PC-9 (cell line): ENCODE results near the gene HEATR5A. TPM values are rescaled to one million over a fixed set of nuclear protein-coding genes. Genes with fewer than 3 reads are reported as not detected.
"Not testable (repeated sequence)": the region's sequence is repeated elsewhere in the genome, so short reads cannot be mapped to it uniquely, and the experiment has no call there.

Source experiments
- BruUV-seq: library from RNA; stranded (reverse); fragments of 400-500 nt; replicated peaks from 2 replicates; lab custom pipeline; 2021; lab: Mats Ljungman, UMichigan
- CTCF ChIA-PET: fragments of 300-600 bp; sonication (Branson Sonifier 250); formaldehyde crosslinking; loops from one replicate; lab custom pipeline; 2022; ENCODE audit warnings: antibody characterized with exemption; lab: Charles Lee
- POLR2A ChIA-PET: fragments of 300-600 bp; sonication (Branson Sonifier 250); formaldehyde crosslinking; loops from one replicate; lab custom pipeline; 2022; ENCODE audit warnings: antibody characterized with exemption; ENCODE audit not compliant: unreplicated experiment; lab: Charles Lee
- DNase-seq, 2 experiments: peaks; one replicate each; pipeline versions ENCODE4 v3.0.0 to v3.0.0-alpha.2; 2015 to 2022; ENCODE audit warnings: mixed read lengths in 1 of 2
- H2AFZ ChIP-seq: fragments of 200-600 bp; sonication (generic); 2 replicates; pipeline ENCODE4 v1.8.1; 2017; ENCODE audit warnings: antibody characterized with exemption
- H3F3A ChIP-seq: fragments of 200-600 bp; sonication (generic); 2 replicates; pipeline ENCODE4 v1.8.1; 2017; ENCODE audit warnings: antibody characterized with exemption, mild to moderate bottlenecking, low read depth; ENCODE audit not compliant: insufficient read depth
- H3K27ac ChIP-seq: fragments of 200-600 bp; sonication (generic); 2 replicates; pipeline ENCODE4 v1.6.1; 2016; ENCODE audit warnings: mixed run types
- H3K27me3 ChIP-seq: fragments of 200-600 bp; sonication (generic); 2 replicates; pipeline ENCODE4 v1.6.1; 2016; ENCODE audit warnings: low read depth, mixed run types; ENCODE audit not compliant: insufficient read depth
- H3K36me3 ChIP-seq: fragments of 200-600 bp; sonication (generic); 2 replicates; pipeline ENCODE4 v1.6.1; 2016; ENCODE audit warnings: low read depth, mixed run types
- H3K4me1 ChIP-seq: fragments of 200-600 bp; sonication (generic); replicated peaks from 2 replicates; pipeline ENCODE4 v1.6.1; 2016; ENCODE audit warnings: mixed run types; ENCODE audit not compliant: insufficient read depth
- H3K4me2 ChIP-seq: fragments of 200-600 bp; sonication (generic); 2 replicates; pipeline ENCODE4 v1.6.1; 2017; ENCODE audit warnings: mixed run types
- H3K4me3 ChIP-seq: fragments of 200-600 bp; sonication (generic); 2 replicates; pipeline ENCODE4 v1.6.1; 2016; ENCODE audit warnings: mixed run types
- H3K79me2 ChIP-seq: fragments of 200-600 bp; sonication (generic); 2 replicates; pipeline ENCODE4 v1.6.1; 2017; ENCODE audit warnings: low read depth, mixed run types
- H3K9me2 ChIP-seq: fragments of 200-600 bp; sonication (generic); 2 replicates; pipeline ENCODE4 v1.8.1; 2017; ENCODE audit warnings: mild to moderate bottlenecking; ENCODE audit not compliant: insufficient read depth
- H3K9me3 ChIP-seq: fragments of 200-600 bp; sonication (generic); 2 replicates; pipeline ENCODE4 v1.8.1; 2016; ENCODE audit warnings: low read depth; ENCODE audit not compliant: insufficient read depth
- H4K20me1 ChIP-seq: fragments of 200-600 bp; sonication (generic); 2 replicates; pipeline ENCODE4 v1.8.1; 2017; ENCODE audit not compliant: insufficient read depth
- CTCF ChIP-seq: fragments of 200-600 bp; sonication (generic); conservative IDR thresholded peaks from 2 replicates; pipeline ENCODE4 v1.6.1; 2017; ENCODE audit warnings: mixed run types, antibody characterized with exemption, mild to moderate bottlenecking, moderate library complexity
- EZH2 ChIP-seq: fragments of 200-600 bp; sonication (generic); IDR thresholded peaks from 2 replicates; pipeline ENCODE4 v1.8.0; 2017; ENCODE audit warnings: antibody characterized with exemption, low read depth
- intact Hi-C: fragments of 100-400 bp; cut with micrococcal nuclease; formaldehyde crosslinking; loops from one replicate; pipeline ENCODE4 v1.10.0; 2022; ENCODE audit not compliant: unreplicated experiment
- total RNA-seq: library from RNA; stranded (reverse); gene quantifications from 2 replicates; pipeline ENCODE4 v1.2.3, GENCODE V29; 2021

The HEATR5A gene
- total RNA-seq, 1 experiment from 2014 or later = 25.7 TPM

- ChIA-PET POLR2A (no interaction called here), CTCF (no interaction called here)
- Histone ChIP-seq H4K20me1 (no peaks in the 10 kb centered on the region), H3K9me2 (no peaks in the 10 kb centered on the region), H2AFZ (no peak overlapping the region), H3K27ac (no peak overlapping the region), H3K4me3 (no peak overlapping the region), H3K36me3 (no peaks in the 10 kb centered on the region), H3K9me3 (peaks cover 3% of the 10 kb centered on the region; the same call in 1 of the 2 replicates), H3K27me3 (no peaks in the 10 kb centered on the region), H3K4me1 (no peaks in the 10 kb centered on the region), H3F3A (no peaks in the 10 kb centered on the region), H3K4me2 (no peak overlapping the region), H3K79me2 (no peaks in the 10 kb centered on the region)
- intact Hi-C loops = no loop called here
- no TSS peak for BruUV-seq
- DNase-seq = no peak
- TF ChIP-seq EZH2 = no peak
- TF ChIP-seq CTCF = no peak
Observed at GRCh38 chr14:31280132-31280870, 140.0 kb downstream of the HEATR5A start.

GRCh38 chr14:31278883-31279282, 141.5 kb downstream of the HEATR5A start:
- Histone ChIP-seq H3K27me3 (no peaks in the 10 kb centered on the region), H3K4me1 (no peaks in the 10 kb centered on the region), H3K4me2 (no peak overlapping the region), H2AFZ (no peak overlapping the region), H3K9me3 (peaks cover 3% of the 10 kb centered on the region; the same call in 1 of the 2 replicates), H4K20me1 (no peaks in the 10 kb centered on the region), H3K79me2 (no peaks in the 10 kb centered on the region), H3K9me2 (no peaks in the 10 kb centered on the region), H3K4me3 (no peak overlapping the region), H3F3A (no peaks in the 10 kb centered on the region), H3K27ac (no peak overlapping the region), H3K36me3 (no peaks in the 10 kb centered on the region)
- TF ChIP-seq EZH2 (no peak), CTCF (no peak)
- BruUV-seq = no TSS peak
- no peak for DNase-seq
- ChIA-PET POLR2A (no interaction called here), CTCF (no interaction called here)
- intact Hi-C loops = no loop called here

DNA sequence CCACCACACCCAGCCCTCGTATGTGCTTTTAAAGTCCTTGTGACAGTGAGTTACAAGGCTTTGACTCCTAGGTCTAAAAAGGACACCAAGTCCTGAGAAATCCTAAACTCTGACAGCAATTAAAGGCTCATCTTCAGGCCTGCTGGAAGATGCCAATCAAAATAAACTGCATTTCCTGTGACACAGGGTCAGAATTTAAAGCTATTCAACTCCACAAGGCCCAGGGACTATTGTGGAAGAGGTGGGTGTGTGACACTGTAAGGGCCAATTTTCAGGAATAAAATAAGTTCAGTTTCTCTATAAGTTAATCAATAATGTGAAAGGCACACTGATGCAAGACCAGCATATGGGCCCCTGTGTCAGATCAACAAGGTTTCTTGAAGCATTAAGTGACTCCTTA, 143.3 kb downstream of the HEATR5A start:
- no peak overlapping the region for H2AFZ ChIP-seq
- TF ChIP-seq EZH2 (no peak), CTCF (no peak)
- no peaks in the 10 kb centered on the region for H4K20me1 ChIP-seq
- no peaks in the 10 kb centered on the region for H3K9me2 ChIP-seq
- POLR2A ChIA-PET = no interaction called here
- H3K4me1 ChIP-seq = no peaks in the 10 kb centered on the region
- BruUV-seq = no TSS peak
- CTCF ChIA-PET = no interaction called here
- H3F3A ChIP-seq = no peaks in the 10 kb centered on the region
- H3K4me2 ChIP-seq = no peak overlapping the region
- no peaks in the 10 kb centered on the region for H3K36me3 ChIP-seq
- peaks cover 3% of the 10 kb centered on the region; the same call in 1 of the 2 replicates for H3K9me3 ChIP-seq
- H3K27ac ChIP-seq = no peak overlapping the region
- no peak for DNase-seq
- no peak overlapping the region for H3K4me3 ChIP-seq
- intact Hi-C loops = no loop called here
- H3K27me3 ChIP-seq = no peaks in the 10 kb centered on the region
- H3K79me2 ChIP-seq = no peaks in the 10 kb centered on the region

DNA sequence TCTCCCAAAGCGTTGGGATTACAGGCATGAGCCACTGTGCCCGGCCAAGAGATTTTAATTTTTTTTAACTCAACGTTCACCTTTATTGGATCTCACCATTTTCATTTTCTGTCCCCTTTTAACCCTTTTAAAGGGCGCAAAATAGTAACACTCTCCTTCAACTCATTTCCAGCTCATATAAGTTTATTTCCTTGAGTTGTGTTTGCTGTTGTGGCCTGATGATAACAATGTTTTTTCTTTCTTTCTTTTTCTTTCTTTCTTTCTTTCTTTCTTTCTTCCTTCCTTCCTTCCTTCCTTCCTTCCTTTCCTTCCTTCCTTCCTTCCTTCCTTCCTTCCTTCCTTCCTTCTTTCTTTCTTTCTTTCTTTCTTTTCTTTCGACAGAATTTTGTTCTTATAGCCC, 143.9 kb downstream of the HEATR5A start:
- H2AFZ ChIP-seq, BruUV-seq, H3F3A ChIP-seq, CTCF ChIA-PET, H3K27me3 ChIP-seq, H3K27ac ChIP-seq, H3K4me2 ChIP-seq, DNase-seq, H3K9me2 ChIP-seq, H3K79me2 ChIP-seq, H3K4me3 ChIP-seq, intact Hi-C loops, POLR2A ChIA-PET, H3K9me3 ChIP-seq, H3K4me1 ChIP-seq, H3K36me3 ChIP-seq, H4K20me1 ChIP-seq: not testable (repeated sequence)
